Stimulated activated CD8-positive, alpha-beta memory T cell treated with anti-CD3 and anti-CD28 coated beads, Interleukin-2, amount 100 ng/mL, for 1 hour (primary cell): ENCODE measurements around the gene RNF19B.
"Not testable (repeated sequence)": the region's sequence is repeated elsewhere in the genome, so short reads cannot be mapped to it uniquely, and the experiment has no call there.

ENCODE experiments used
- DNase-seq, 2 donors: peaks; one replicate each; pipeline ENCODE4 v3.0.0-alpha.2; 2020; ENCODE audit warnings: low read depth in 2 of 2

RNF19B gene

DNA sequence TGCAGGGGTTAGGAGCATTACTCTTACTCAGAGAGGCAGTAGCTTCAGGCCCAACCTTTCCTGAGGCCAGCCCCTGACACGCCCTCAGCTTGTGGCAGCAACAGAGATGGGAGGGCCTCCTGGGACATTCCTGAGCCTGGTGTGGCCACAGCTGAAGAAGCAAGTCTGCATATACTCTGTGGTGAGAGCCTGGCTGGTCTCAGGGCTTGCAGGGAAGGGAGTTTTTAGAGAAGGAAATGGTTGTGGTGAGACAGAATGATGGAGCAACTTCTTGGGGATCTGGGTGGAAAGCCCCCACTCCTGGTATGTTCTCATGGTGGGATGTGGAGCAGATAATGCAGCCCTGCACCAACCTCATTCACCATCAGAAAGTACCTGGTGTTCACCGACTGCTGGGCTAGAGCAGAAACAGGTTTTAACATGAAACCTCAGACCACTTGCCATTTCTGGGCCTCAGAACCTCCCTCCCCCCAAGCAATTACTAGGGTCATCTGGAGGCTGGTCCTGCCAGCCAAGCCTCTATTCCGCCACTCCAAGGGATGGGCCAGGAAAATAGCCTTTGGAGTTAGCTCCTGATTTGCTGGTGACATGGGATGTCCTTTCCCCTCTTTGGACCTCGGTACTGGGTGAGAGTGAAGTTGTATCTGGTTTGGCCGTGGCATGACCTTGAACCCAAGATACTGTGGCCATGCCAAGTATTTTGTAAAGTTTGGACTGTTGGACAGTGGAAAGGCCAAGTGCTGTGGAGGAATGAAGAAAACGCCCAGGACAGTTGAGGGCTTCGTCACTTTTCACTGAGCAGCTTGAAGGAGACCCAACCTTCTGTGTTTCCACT is 28.1 kb upstream of the RNF19B start:
- no peak for DNase-seq

DNA sequence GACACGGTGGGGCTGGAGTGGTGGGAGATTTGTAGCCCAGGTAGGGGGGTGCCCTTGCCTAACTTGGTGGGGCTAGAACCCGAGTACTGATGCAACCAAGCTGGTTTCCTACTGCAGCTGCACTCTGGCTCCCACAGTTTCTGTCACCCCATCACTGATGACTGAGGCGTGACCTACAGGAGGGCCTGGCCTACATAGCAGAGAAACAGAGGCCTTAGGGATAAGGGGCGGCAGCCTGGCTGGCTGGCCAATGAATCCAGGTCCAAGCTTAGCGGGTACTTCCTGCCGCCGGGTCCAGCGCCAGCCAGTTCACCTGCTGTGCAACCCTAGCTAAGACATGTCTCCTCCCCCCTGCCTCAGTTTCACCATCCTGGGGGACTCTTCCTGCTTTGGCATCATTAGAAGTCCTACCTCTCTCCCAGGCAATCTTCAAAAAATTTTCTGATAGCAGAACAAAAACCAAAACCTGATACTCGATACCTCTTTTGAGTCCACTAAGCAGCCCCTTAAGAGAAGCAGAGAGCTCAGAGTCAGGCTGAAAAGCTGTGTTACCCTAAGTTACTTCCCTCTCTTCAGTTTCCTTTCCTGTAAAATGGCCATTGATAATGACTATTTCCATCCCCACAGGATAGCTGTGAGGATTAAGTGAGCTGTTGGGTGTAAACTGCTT is 27.3 kb upstream of the RNF19B start:
- DNase-seq, result no peak

DNA sequence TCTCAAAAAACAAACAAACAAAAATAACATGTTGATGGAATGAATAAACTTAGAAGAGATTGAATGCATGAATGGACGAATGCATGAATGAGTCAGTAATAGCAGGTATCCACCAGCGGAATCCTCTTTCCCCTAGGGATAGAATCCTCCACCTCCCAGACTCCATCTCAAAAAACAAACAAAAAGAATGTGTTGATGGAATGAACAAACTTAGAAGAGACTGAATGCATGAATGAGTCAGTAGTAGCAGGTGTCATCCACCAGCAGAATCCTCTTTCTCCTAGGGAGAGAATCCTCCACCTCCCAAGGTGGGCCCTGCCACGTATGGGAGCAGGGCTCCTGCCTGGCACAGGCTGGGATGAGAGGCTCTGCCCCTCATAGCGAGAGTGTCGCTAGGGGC is 26.8 kb upstream of the RNF19B start:
- DNase-seq, result no peak

DNA sequence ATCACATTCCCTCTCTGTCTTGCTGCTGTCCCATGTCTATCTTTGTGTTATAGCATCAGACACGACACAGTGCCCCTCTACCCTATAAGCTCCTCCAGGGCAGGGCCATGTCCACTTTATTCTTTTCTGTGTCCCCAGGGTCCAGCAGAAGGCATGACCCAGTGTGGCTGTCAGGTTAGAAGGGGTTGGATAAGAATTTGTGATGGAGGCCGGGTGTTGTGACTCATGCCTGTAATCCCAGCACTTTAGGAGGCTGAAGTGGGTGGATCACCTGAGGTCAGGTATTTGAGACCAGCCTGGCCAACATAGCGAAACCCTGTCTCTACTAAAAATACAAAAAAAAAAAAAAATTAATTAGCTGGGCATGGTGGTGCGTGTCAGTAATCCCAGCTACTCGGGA is 26.3 kb upstream of the RNF19B start:
- DNase-seq, result no peak

DNA sequence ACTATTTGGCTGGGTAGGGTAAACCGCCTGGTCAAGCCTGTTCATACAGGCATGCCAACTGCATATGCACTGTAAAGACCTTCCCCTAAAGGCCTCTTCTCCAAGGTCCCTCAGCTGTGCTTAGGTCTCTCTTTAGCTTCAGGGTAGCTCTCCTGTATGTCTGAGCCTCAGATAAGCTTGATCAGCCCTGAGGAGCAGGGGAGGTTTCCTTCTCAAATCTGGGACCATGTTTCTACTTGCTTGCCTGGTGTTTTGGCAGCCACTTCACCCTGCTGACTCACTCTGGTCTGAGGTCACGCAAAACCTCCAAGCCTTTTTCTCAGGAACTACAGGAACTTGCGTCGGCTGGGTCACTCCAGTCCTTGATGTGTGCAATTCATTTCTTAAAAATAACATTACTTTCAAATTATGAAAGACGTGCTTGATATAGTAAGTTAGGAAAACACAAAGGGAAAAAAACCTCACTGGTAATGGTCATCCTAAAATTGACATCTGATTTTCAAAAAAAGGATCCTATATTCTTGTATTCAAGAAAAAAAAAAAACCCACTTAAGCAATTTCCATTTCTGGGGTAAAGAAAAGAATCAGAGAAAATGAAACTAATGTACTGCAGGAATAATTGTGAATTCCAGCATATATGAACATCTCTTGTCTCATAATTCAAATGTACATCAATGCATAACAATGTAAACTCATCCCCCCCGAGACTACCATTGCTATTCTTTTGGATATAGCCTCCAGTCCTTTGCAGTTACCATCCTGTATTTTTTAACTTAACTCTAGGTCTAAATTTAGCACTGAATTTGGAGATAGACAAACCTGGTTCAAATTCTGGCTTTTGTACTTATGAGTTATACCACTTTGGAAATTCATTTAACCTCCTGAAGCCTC is 24.8 kb upstream of the RNF19B start:
- no peak for DNase-seq

DNA sequence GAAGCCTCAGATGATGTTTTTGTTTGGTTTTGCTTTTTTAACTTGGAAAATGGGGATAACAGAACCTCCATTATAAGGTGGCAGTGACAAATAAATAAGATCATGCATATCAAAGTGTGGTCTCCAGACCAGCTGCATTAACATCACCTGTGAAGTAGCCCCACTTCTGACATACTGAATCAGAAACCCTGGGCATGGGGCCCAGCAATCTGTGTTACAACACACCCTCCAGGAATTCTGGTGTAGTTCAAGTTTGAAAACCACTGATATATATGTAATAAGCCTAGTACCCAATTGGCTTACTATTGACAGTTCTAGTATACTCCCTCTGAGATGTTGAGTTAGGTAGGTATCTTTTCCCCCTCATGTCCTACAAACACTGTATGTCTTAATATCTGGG is 24.1 kb upstream of the RNF19B start:
- DNase-seq, result no peak

DNA sequence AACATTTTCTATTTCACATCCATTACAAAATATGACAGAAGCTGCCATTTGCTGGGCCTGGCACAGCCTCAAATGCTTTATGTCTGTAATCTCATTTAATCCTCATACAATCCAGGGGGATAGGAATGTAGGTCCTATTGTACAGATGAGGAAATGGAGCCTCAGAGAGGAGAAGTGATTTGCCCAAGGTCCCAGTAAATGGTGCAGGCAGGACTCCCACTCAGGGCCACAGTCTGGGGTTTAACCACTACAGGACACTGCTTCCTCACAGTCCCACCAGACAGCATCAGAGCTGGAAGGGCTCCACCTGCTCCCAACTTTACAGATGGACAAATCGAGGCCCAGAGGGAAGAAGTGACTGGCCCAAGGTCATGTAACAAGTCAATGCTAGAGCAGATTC is 20.6 kb upstream of the RNF19B start:
- DNase-seq, result no peak

DNA sequence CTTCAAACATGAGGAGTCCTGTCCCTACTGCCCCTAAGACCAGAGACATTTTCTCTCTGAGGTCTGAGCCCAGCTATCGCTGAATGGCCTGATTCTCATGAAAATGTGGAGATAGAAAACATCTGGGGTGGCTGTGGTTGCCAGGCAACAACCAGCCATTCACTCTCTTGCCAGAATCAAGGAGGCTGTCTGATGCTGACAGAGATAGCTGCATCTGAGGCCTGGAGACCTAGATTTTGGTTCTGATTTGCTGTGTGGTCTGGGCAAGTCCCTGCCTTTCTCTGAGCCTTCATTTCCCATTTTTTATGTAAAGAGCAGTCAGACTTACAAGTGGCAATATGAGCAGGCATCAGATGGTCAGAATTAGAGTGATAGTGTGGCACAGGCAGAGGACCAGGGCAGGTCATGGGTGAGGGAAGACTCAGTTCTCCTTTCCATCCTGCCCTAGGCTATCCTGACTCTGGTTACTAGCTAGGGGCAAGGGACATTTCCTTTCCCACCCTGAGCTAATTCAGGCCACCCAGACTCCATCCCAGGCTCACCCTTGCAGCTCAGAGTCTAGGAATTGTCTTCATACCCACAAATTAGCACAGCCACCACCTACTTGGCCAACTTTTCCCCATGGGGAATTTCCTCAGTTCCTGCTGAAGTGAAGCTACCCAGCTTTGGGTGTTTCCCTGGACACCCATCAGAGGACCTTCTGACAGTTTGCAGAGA is 20.0 kb upstream of the RNF19B start:
- DNase-seq, result no peak

DNA sequence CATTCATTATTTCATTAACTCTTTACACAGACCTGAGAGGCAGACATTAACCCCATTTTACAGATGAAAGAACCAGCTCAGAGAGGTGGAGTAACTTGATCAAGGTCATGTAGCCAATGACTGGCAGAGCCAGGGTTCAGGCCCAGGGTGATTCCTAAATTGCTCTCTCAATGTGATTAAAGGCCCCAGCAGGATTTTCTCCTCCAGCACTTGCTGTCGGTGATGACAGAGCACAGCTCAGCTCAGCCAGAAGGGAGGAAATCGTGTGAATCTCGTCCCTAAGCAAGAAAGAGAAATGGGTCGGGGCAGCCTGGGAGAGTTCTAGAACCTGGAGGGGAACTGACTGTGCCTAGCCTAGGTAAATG is 19.5 kb upstream of the RNF19B start:
- DNase-seq, result no peak

DNA sequence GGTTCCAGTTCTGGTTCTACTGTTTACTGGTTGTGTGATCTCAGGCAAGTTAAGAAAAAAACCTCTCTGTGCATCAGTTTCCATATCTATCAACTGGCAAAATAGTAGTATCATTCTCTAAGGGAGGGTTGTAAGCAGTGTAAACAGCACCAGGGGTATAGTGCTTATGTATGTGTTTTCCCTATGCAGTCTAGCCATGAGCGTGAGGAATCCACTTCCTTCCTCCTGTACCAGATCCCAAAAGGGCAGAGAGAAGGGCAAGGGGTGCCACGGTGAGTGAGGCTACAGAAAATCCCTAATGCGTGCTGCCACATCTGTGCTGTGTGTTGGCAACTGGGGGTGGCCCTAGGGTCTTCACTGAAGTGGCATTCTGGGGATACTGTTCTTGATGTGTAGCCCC is 18.4 kb upstream of the RNF19B start:
- no peak for DNase-seq

DNA sequence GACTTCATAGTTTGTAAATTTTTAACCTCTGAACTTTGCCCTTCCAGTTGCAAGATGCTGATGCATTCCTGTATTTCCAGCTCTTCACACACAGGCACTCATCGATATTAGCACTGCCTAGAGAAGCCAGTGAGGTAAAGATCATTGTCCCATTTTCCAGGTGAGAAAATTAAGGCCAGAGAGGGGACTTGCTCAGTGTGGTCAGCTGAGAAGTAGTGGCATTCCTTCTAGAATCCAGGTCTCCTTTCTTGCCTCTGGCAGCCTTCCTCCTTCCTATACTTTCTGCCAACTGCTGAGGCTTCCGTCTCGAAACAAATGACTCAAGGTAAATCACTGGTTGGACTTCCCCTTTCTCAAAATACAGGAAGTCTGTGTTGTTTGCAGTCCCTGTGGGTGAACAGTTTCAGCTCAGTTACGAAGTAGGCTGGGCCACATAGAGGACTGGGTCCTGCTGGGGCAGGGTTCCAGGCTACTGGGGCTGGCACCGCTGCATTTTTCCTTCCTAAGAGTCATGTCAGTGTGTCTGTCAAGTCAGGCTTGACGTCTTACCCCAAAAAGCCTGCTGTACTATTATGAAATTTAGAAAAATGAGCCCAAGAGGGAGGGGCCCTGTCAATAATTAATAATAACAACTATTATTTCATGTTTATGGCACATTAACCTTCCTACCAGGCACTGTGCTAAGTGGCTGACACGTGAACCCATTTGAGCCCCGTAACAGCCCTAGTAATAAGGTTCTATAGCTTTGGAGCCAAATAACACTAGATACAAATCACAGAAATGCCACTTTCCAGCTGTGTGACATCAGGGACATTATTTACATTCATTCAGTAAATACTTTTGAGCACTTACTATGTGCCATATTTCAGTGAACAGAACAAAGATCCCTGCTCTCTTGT is 16.6 kb upstream of the RNF19B start:
- peak; percentile 13 to 32 for DNase-seq

DNA sequence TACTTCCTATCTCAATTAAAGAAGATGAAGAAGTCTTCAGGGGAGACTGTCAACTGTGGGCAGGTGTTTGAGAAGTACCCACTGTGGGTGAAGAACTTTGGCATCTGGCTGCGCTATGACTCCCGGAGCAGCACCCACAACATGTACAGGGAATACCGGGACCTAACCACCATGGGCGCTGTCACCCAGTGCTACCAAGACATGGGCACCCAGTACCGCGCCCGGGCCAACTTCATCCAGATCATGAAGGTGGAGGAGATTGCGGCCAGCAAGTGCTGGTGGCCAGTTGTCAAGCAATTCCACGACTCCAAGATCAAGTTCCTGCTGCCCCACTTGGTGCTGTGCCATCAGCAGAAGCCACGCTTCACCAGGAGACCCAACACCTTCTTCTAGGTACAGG is 15.5 kb upstream of the RNF19B start:
- DNase-seq, result no peak

DNA sequence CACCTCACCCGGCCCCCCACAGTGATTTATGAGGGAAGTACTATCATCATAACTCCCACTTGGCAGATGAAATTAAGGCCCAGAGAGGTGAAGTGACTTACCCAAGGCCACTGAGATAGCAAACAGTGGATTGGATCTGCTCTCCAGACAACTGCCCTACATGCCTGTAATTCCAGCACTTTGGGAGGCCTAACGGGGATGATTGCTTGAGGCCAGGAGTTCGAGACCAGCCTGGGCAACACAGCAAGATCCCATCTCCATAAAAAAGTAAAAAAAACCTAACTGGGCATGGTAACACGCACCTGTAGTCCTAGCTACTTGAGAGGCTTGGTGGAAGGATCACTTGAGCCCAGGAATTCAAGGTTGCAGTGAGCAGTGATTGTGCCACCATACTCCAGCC is 14.2 kb upstream of the RNF19B start:
- DNase-seq, result no peak

DNA sequence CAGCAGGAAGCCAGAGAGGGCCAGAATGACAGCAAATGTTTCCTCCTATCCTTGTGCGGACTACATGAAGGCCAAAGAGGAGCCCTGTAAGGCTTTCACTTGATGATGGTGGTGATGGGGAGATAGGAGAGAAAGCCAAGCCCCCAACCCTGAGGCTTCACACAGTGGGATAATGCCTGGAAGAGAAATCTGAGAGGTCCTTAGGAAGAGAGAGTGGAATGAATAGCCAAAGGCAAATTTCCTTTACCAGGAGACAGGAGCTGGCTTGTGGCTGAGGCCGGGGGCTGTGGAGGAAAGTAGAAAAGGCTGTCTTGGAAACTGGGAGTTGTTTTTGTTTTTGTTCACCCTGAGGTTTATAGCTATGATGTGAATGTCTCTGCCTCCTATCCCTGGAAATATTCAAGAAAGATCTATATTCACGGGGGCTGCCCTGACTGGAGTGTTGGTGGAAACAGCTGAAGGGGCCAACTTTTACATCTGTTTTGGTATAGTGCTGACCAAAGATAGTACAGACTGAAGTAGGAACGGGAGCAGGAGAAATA is 13.0 kb upstream of the RNF19B start:
- no peak for DNase-seq

DNA sequence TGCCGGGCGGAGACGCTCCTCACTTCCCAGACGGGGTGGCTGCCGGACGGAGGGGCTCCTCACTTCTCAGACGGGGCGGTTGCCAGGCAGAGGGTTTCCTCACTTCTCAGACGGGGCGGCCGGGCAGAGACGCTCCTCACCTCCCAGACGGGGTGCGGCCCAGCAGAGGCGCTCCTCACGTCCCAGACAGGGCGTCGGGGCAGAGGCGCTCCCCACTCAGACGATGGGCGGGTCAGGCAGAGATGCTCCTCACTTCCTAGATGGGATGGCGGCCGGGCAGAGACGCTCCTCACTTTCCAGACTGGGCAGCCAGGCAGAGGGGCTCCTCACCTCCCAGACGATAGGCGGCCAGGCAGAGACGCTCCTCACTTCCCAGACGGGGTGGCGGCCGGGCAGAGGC is 10.4 kb upstream of the RNF19B start:
- not testable (repeated sequence) for DNase-seq

DNA sequence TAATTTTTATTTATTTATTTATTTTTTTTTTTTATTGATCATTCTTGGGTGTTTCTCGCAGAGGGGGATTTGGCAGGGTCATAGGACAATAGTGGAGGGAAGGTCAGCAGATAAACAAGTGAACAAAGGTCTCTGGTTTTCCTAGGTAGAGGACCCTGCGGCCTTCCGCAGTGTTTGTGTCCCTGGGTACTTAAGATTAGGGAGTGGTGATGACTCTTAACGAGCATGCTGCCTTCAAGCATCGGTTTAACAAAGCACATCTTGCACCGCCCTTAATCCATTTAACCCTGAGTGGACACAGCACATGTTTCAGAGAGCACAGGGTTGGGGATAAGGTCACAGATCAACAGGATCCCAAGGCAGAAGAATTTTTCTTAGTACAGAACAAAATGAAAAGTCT is 8.8 kb upstream of the RNF19B start:
- not testable (repeated sequence) for DNase-seq

DNA sequence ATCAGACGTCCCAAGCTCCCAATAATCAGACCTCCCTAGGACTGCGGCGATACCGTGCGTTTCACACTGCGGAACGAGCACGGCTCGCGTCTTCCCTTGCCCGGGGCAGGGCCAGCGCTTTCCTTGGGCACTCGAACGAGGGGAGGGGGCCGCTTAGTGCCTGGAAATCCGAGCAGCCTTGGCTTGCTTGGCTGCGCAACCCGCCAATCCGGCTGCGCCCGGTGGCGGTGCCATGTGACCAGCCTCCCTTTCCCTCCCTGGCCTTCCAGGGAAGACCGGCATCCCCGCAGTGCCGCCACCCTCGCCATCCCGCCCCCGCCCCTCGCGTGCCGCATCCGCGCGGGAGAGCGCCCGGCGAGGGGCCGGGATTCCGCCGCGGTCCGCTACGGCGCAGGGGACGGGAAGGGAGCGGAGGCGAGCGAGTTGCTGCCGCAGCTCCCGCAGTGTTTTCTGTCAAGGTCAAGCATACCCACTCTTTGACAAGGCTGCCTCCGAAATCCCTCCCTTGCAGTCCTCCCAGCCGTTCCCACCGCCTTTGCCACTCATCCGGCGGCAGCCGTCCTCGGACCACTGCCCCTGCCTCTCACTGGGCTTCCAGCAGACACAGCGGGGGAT is 8.3 kb upstream of the RNF19B start:
- DNase-seq, result no peak

DNA sequence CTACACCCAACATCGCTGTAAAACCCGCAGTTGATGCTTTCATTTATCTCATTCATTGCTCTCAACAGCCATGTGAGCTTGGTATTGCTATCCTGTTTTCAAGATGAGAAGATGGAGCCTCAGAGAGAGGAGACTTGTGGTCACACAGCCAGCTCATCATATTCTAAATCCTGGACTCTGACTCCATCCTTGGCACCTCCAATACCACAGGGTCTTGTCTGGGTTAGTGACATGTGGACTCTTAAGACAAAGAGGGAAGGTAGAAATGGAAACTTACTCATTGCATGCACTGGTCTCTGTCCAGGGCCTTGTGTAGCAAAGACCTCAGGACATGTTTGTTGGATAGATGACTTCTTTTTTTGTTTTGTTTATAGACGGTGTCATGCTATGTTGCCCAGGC is 7.0 kb upstream of the RNF19B start:
- no peak for DNase-seq

DNA sequence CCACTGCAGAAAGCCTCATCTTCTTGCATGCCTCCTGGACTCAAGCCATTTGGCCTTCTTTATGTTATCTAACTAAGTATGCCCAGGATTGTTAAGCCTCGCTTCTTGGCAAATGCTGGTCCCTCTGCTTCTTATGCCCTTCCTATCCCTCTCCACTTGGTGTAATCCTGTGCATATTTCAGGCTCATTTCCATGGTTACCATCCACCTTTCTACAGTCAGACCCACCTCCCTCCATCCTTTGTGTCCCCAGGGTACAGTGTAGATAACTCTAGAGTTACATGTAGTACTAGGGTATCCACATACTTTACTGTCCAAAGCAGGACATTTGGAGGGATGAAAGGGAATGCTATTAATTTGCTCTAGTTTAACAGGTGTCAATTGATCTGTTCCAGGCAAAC is 6.5 kb upstream of the RNF19B start:
- no peak for DNase-seq

DNA sequence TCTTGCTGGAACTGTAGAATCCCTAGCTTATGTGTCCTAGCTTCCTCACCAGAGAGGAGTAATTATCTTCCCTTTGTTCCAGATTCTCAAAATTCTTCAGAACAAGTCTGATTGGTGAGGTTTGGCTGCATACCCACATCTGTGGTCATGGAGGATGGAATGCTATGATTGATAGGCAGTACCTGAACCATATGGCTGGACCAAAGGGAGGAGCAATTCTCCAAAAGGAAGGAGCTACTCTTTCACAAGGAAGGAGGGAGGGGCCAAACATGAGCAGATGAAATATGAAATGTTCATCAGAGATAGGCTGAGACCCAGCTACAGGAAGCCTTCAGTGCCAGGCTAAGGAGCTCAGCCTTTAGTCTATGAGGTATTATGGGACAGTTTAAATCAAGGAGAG is 5.0 kb upstream of the RNF19B start:
- no peak for DNase-seq
